Peyer's patch (tissue), 4 donors: ENCODE measurements around the gene CNTN5.

ENCODE experiments used
- POLR2A ChIP-seq, 2 donors: fragments of 450-650 bp; IDR thresholded peaks; one replicate each; pipeline ENCODE4 v1.5.1; 2017; ENCODE audit warnings: antibody characterized with exemption in 2 of 2, mild to moderate bottlenecking in 2 of 2, moderate library complexity in 2 of 2
- TF ChIP-seq, protein P1 (sequence below), 6 experiments: fragments of 450-650 bp in 4 of 6; fragments of 200-600 bp in 2 of 6; sonication (generic) in 1 of 6; IDR thresholded peaks; one replicate each; pipeline ENCODE4 v1.5.1; 2017 to 2019; ENCODE audit warnings: antibody characterized with exemption in 6 of 6, mild to moderate bottlenecking in 3 of 6, moderate library complexity in 1 of 6

DNA sequence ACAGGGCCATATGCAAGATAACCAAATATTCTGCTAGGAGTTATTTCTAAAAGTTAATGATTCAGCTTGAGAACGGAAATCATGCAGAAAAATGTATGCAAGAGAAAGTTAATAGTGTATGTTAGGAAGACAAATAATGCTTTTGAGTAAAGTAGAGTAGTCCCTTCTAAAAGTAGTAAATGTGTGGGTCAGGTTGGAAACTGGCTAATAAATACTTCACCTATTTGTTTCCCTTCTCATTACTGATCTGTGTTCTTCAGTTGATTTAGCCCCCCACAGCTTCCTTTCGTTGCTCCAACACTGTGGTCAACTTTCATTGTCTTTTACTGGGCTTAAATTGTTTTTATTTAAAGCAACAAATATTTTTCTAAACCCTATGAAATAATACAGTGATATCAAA lies 444.2 kb downstream of the CNTN5 start:
- TF ChIP-seq, protein P1, sequence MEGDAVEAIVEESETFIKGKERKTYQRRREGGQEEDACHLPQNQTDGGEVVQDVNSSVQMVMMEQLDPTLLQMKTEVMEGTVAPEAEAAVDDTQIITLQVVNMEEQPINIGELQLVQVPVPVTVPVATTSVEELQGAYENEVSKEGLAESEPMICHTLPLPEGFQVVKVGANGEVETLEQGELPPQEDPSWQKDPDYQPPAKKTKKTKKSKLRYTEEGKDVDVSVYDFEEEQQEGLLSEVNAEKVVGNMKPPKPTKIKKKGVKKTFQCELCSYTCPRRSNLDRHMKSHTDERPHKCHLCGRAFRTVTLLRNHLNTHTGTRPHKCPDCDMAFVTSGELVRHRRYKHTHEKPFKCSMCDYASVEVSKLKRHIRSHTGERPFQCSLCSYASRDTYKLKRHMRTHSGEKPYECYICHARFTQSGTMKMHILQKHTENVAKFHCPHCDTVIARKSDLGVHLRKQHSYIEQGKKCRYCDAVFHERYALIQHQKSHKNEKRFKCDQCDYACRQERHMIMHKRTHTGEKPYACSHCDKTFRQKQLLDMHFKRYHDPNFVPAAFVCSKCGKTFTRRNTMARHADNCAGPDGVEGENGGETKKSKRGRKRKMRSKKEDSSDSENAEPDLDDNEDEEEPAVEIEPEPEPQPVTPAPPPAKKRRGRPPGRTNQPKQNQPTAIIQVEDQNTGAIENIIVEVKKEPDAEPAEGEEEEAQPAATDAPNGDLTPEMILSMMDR (IDR thresholded peaks at IDR 0.05) = no peak
- no peak for TF ChIP-seq POLR2A (IDR thresholded peaks at IDR 0.05)
